Kidney capillary endothelial cell (primary cell): ENCODE data around the gene P3H1.
A peak's percentile ranks its signal among the peaks of the same experiment; 100 is the strongest.
"Not testable (repeated sequence)": the region's sequence is repeated elsewhere in the genome, so short reads cannot be mapped to it uniquely, and the experiment has no call there.

Source experiments
- DNase-seq: peaks from one replicate; pipeline ENCODE4 v3.0.0-alpha.2; 2018; ENCODE audit warnings: low spot score

The P3H1 gene

GRCh38 chr1:42766741-42767509, at the start of gene P3H1, which contains the start of gene C1orf50:
Gene P3H1, minus strand, starts transcription at chr1:42767028. Its CDS starts 57 bp downstream, at chr1:42766971.
Gene C1orf50, plus strand, starts transcription at chr1:42767249. Its CDS starts 63 bp downstream, at chr1:42767312.
- peak; percentile 95 for DNase-seq

- peak; percentile 10 for DNase-seq
Measured at GRCh38 chr1:42815941-42816584, 49.2 kb upstream of the P3H1 start.

GRCh38 chr1:42814815-42815214, 48.0 kb upstream of the P3H1 start:
- DNase-seq, result not testable (repeated sequence)

- no peak for DNase-seq
Measured at GRCh38 chr1:42807056-42807668, 40.3 kb upstream of the P3H1 start.

GRCh38 chr1:42806593-42806992, 39.8 kb upstream of the P3H1 start:
- DNase-seq, result no peak

- DNase-seq, result no peak
Measured at GRCh38 chr1:42806171-42806570, 39.3 kb upstream of the P3H1 start.

GRCh38 chr1:42801832-42802473, 35.1 kb upstream of the P3H1 start:
- no peak for DNase-seq

GRCh38 chr1:42797979-42798378, 31.2 kb upstream of the P3H1 start:
- DNase-seq, result no peak

- no peak for DNase-seq
Measured at GRCh38 chr1:42797414-42797813, 30.6 kb upstream of the P3H1 start.

GRCh38 chr1:42793824-42794223, 27.0 kb upstream of the P3H1 start:
- DNase-seq, result no peak

- no peak for DNase-seq
Measured at GRCh38 chr1:42788021-42788420, 21.2 kb upstream of the P3H1 start.

GRCh38 chr1:42786097-42786496, 19.3 kb upstream of the P3H1 start:
- DNase-seq, result no peak

- peak; percentile 40 for DNase-seq
Measured at GRCh38 chr1:42784946-42785693, 18.3 kb upstream of the P3H1 start, which contains the start of gene TMEM269. Gene TMEM269, plus strand, starts transcription at chr1:42784991. Its CDS starts 4,903 bp downstream, at chr1:42789894.

GRCh38 chr1:42784547-42784945, 17.7 kb upstream of the P3H1 start:
- no peak for DNase-seq

- DNase-seq, result no peak
Measured at GRCh38 chr1:42783092-42783491, 16.3 kb upstream of the P3H1 start.

- no peak for DNase-seq
Measured at GRCh38 chr1:42780176-42780575, 13.3 kb upstream of the P3H1 start.

GRCh38 chr1:42779725-42780124, 12.9 kb upstream of the P3H1 start:
- no peak for DNase-seq

- DNase-seq, result peak; percentile 42
Measured at GRCh38 chr1:42777852-42778251, 11.0 kb upstream of the P3H1 start.

- no peak for DNase-seq
Measured at GRCh38 chr1:42776502-42776901, 9.7 kb upstream of the P3H1 start.

GRCh38 chr1:42774928-42775526, 8.2 kb upstream of the P3H1 start:
- DNase-seq, result no peak

GRCh38 chr1:42773420-42773819, 6.6 kb upstream of the P3H1 start:
- no peak for DNase-seq
